Measurements from ENCODE around the gene TECTA. TPM values are rescaled to one million over a fixed set of nuclear protein-coding genes. Genes with fewer than 3 reads are reported as not detected.

Gene TECTA
- total and polyA plus RNA-seq, 8 donors = 0.18 to 0.73 (median 0.35) TPM

- H3K9me3 ChIP-seq = no peaks in the 10 kb centered on the region
- 87 to 93% methylated on average over 4 of the region's 4 CpGs for WGBS, 2 donors
- no peak for TF ChIP-seq CTCF (IDR thresholded peaks at IDR 0.05)
- intact Hi-C loops (cut with DNase I) = no loop called here
- H3K36me3 ChIP-seq = no peaks in the 10 kb centered on the region
- ATAC-seq = no peak
- no peak for FAIRE-seq
- H3K4me3 ChIP-seq = no peak overlapping the region
- no peak overlapping the region for H3K27ac ChIP-seq
- H3K4me1 ChIP-seq = no peaks in the 10 kb centered on the region
- DNase-seq = no peak
- no peaks in the 10 kb centered on the region for H3K27me3 ChIP-seq
Measured at GRCh38 chr11:121151207-121151688, 50.2 kb downstream of the TECTA start.

GRCh38 chr11:121152764-121153163, 51.7 kb downstream of the TECTA start:
- intact Hi-C loops (cut with DNase I) = no loop called here
- no peaks in the 10 kb centered on the region for H3K36me3 ChIP-seq
- ATAC-seq (no peak), DNase-seq (no peak), FAIRE-seq (no peak)
- H3K9me3 ChIP-seq = no peaks in the 10 kb centered on the region
- H3K27ac ChIP-seq = no peak overlapping the region
- WGBS, 2 donors = 91 to 92% methylated on average over 19 of the region's 19 CpGs
- H3K4me1 ChIP-seq = no peaks in the 10 kb centered on the region
- H3K27me3 ChIP-seq = no peaks in the 10 kb centered on the region
- TF ChIP-seq CTCF (IDR thresholded peaks at IDR 0.05) = no peak
- no peak overlapping the region for H3K4me3 ChIP-seq

GRCh38 chr11:121153472-121153871, 52.4 kb downstream of the TECTA start:
- Histone ChIP-seq H3K9me3 (no peaks in the 10 kb centered on the region), H3K36me3 (no peaks in the 10 kb centered on the region), H3K27ac (no peak overlapping the region), H3K4me1 (no peaks in the 10 kb centered on the region), H3K27me3 (no peaks in the 10 kb centered on the region), H3K4me3 (no peak overlapping the region)
- ATAC-seq (no peak), FAIRE-seq (no peak), DNase-seq (no peak)
- 73 to 82% methylated on average over 8 of the region's 8 CpGs for WGBS, 2 donors
- intact Hi-C loops (cut with DNase I) = no loop called here
- TF ChIP-seq CTCF (IDR thresholded peaks at IDR 0.05) = no peak

- no peak for TF ChIP-seq CTCF (IDR thresholded peaks at IDR 0.05)
- H3K27ac ChIP-seq = no peak overlapping the region
- no peaks in the 10 kb centered on the region for H3K4me1 ChIP-seq
- no peak for DNase-seq
- no peak overlapping the region for H3K4me3 ChIP-seq
- 71 to 74% methylated on average over 13 of the region's 13 CpGs for WGBS, 2 donors
- H3K9me3 ChIP-seq = no peaks in the 10 kb centered on the region
- no peak for ATAC-seq
- intact Hi-C loops (cut with DNase I) = no loop called here
- H3K27me3 ChIP-seq = no peaks in the 10 kb centered on the region
- H3K36me3 ChIP-seq = no peaks in the 10 kb centered on the region
- FAIRE-seq = no peak
Measured at GRCh38 chr11:121154486-121155314, 53.7 kb downstream of the TECTA start.

GRCh38 chr11:121157756-121158155, 56.7 kb downstream of the TECTA start:
- intact Hi-C loops (cut with DNase I) = no loop called here
- H3K27ac ChIP-seq = no peak overlapping the region
- no peak for ATAC-seq
- no peaks in the 10 kb centered on the region for H3K9me3 ChIP-seq
- no peak overlapping the region for H3K4me3 ChIP-seq
- WGBS, 2 donors = 77% methylated on average over 36 of the region's 36 CpGs
- no peaks in the 10 kb centered on the region for H3K4me1 ChIP-seq
- TF ChIP-seq CTCF (IDR thresholded peaks at IDR 0.05) = no peak
- no peaks in the 10 kb centered on the region for H3K27me3 ChIP-seq
- no peak for FAIRE-seq
- H3K36me3 ChIP-seq = no peaks in the 10 kb centered on the region
- DNase-seq = no peak

All from pancreas (tissue), 10 donors.